Measurements from ENCODE around the gene CAPN2.

GRCh38 chr1:223720971-223721591 lies 8.7 kb downstream of the CAPN2 start:
- no peak for TF ChIP-seq POLR2A (IDR thresholded peaks at IDR 0.05; ENCODE audit: low read depth, low read length)
- TF ChIP-seq TAF1 (IDR thresholded peaks at IDR 0.05; ENCODE audit: borderline replicate concordance, low read depth, low read length): no peak
- no peak for TF ChIP-seq POLR2AphosphoS5 (IDR thresholded peaks at IDR 0.05; ENCODE audit: low read depth, low read length)

Measured in GM12892 (cell line).